ENCODE results near the gene IL13RA1. TPM values are rescaled to one million over a fixed set of nuclear protein-coding genes. Genes with fewer than 3 reads are reported as not detected.
"Not testable (repeated sequence)": the region's sequence is repeated elsewhere in the genome, so short reads cannot be mapped to it uniquely, and the experiment has no call there.

IL13RA1 gene
- total RNA-seq, 4 donors from 2014 or later, result 13.9 to 89.6 (median 70.2) TPM

DNA sequence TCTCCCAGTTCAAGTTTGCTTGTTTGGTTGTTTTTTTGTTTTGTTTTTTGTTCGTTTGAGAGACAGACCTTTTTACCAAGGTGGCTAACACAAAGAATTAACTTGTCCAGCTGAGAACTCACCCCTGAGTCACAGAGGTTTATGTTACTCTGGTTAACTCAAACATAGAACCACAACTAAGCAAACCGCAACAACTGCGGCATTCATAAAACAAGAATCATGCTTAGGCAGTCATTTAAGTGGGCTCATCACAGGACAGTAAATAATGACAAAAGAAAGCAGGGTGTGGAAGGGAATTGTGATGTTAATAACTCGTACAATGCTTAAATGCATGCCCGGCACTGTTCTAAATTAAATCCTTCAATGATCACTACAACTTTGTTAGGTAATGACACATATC lies 24.7 kb upstream of the IL13RA1 start:
- in situ Hi-C loops (cut with MboI; ENCODE audit: low pct_ligation_motif_present in 1 of 4, low pct_unique_long_range_greater_than_20kb in 1 of 4, low sequenced_read_pairs in 3 of 4), result no loop called here
- no peaks in the 10 kb centered on the region for H3K9me3 ChIP-seq
- 78 to 80% methylated on average over 5 of the region's 5 CpGs for WGBS, 2 donors (ENCODE audit: low coverage in 1 of 2)
- no peak for DNase-seq
- H3K4me3 ChIP-seq, result no peak overlapping the region
- no peaks in the 10 kb centered on the region for H3K4me1 ChIP-seq
- intact Hi-C loops (cut with DNase I; ENCODE audit: low total_unique reads), result no loop called here
- no peak overlapping the region for H3K27ac ChIP-seq
- H3K36me3 ChIP-seq, result no peaks in the 10 kb centered on the region
- TF ChIP-seq POLR2A (IDR thresholded peaks at IDR 0.05) (no peak), CTCF (IDR thresholded peaks at IDR 0.05) (no peak), POLR2AphosphoS5 (IDR thresholded peaks at IDR 0.05) (no peak), EP300 (IDR thresholded peaks at IDR 0.05; ENCODE audit: low read depth) (no peak)
- no peaks in the 10 kb centered on the region for H3K27me3 ChIP-seq

DNA sequence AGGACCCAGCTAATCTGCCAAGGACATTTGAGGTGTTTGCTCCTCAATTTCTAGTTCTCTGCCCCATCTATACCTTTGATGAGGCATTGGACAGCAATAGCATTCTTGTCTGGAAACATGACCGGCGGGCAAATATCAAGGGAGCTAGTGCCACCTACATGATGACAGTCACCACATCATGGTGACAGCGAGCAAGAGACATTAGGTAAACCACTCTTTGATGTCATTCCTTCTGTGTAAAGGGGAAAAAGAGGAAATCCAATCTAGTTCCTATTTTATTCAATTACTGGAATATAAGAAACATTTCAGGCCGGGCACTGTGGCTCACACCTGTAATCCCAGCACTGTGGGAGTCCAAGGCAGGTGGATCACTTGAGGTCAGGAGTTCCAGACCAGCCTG lies 20.7 kb upstream of the IL13RA1 start:
- TF ChIP-seq CTCF (IDR thresholded peaks at IDR 0.05) (no peak), POLR2AphosphoS5 (IDR thresholded peaks at IDR 0.05) (no peak), EP300 (IDR thresholded peaks at IDR 0.05; ENCODE audit: low read depth) (no peak)
- H3K4me1 ChIP-seq, result no peaks in the 10 kb centered on the region
- intact Hi-C loops (cut with DNase I; ENCODE audit: low total_unique reads), result no loop called here
- H3K27ac ChIP-seq, result no peak overlapping the region
- H3K27me3 ChIP-seq, result no peaks in the 10 kb centered on the region
- no peaks in the 10 kb centered on the region for H3K9me3 ChIP-seq
- H3K36me3 ChIP-seq, result no peaks in the 10 kb centered on the region
- 82 to 90% methylated on average over 2 to 4 of the region's 4 CpGs for WGBS, 2 donors (ENCODE audit: low coverage in 1 of 2)
- DNase-seq, result no peak
- in situ Hi-C loops (cut with MboI; ENCODE audit: low pct_ligation_motif_present in 1 of 4, low pct_unique_long_range_greater_than_20kb in 1 of 4, low sequenced_read_pairs in 3 of 4), result no loop called here
- no peak overlapping the region for H3K4me3 ChIP-seq

- WGBS, 2 donors (ENCODE audit: low coverage in 1 of 2), result 83 to 100% methylated on average over 1 of the region's 1 CpG
- TF ChIP-seq CTCF (IDR thresholded peaks at IDR 0.05) (no peak), POLR2AphosphoS5 (IDR thresholded peaks at IDR 0.05) (no peak), POLR2A (IDR thresholded peaks at IDR 0.05) (no peak), EP300 (IDR thresholded peaks at IDR 0.05; ENCODE audit: low read depth) (no peak)
- H3K27ac ChIP-seq, result no peak overlapping the region
These were observed 12.9 kb upstream of the IL13RA1 start for GRCh38 chrX:118714521-118714920.

DNA sequence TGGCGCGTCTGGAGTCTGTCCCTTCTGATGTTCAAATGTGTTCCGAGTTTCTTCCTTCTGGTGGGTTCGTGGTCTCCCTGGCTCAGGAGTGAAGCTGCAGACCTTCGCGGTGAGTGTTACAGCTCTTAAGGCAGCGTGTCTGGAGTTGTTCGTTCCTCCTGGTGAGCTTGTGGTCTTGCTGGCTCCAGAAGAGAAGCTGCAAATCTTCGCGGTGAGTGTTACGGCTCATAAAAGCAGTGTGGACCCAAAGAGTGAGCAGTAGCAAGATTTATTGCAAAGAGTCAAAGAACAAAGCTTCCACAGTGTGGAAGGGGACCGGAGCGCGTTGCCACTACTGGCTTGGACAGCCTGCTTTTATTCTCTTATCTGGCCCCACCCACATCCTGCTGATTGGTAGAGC lies 11.5 kb upstream of the IL13RA1 start:
- H3K4me1 ChIP-seq; H3K4me3 ChIP-seq; H3K27me3 ChIP-seq; H3K9me3 ChIP-seq; H3K36me3 ChIP-seq; DNase-seq; in situ Hi-C loops (cut with MboI; ENCODE audit: low pct_ligation_motif_present in 1 of 4, low pct_unique_long_range_greater_than_20kb in 1 of 4, low sequenced_read_pairs in 3 of 4); intact Hi-C loops (cut with DNase I; ENCODE audit: low total_unique reads); H3K27ac ChIP-seq: not testable (repeated sequence)
- 85% methylated on average over 14 of the region's 14 CpGs; no CpG with 5 or more reads in 1 of the 2 donors for WGBS, 2 donors (ENCODE audit: low coverage in 1 of 2)

More at GRCh38 chrX:118714521-118714920, 12.9 kb upstream of the IL13RA1 start:
- H3K27me3 ChIP-seq, result no peaks in the 10 kb centered on the region
- in situ Hi-C loops (cut with MboI; ENCODE audit: low pct_ligation_motif_present in 1 of 4, low pct_unique_long_range_greater_than_20kb in 1 of 4, low sequenced_read_pairs in 3 of 4), result no loop called here
- no peaks in the 10 kb centered on the region for H3K9me3 ChIP-seq
- H3K4me3 ChIP-seq, result no peak overlapping the region
- no peaks in the 10 kb centered on the region for H3K4me1 ChIP-seq
- intact Hi-C loops (cut with DNase I; ENCODE audit: low total_unique reads), result no loop called here
- no peaks in the 10 kb centered on the region for H3K36me3 ChIP-seq
- DNase-seq, result no peak

GRCh38 chrX:118716833-118717232 lies 10.6 kb upstream of the IL13RA1 start:
- H3K27me3 ChIP-seq; intact Hi-C loops (cut with DNase I; ENCODE audit: low total_unique reads); H3K36me3 ChIP-seq; in situ Hi-C loops (cut with MboI; ENCODE audit: low pct_ligation_motif_present in 1 of 4, low pct_unique_long_range_greater_than_20kb in 1 of 4, low sequenced_read_pairs in 3 of 4); H3K9me3 ChIP-seq; DNase-seq; H3K4me3 ChIP-seq; H3K4me1 ChIP-seq: not testable (repeated sequence)
- peak overlapping the region in 1 of 4 donors; percentile 29 for H3K27ac ChIP-seq
- WGBS, 2 donors (ENCODE audit: low coverage in 1 of 2), result 96% methylated on average over 9 of the region's 28 CpGs; no CpG with 5 or more reads in 1 of the 2 donors
